Lower leg skin (tissue), 4 donors: ENCODE results near the gene STARD7. TPM values are rescaled to one million over a fixed set of nuclear protein-coding genes. Genes with fewer than 3 reads are reported as not detected.

Source experiments
- DNase-seq, 2 donors: peaks; one replicate each; pipeline ENCODE4 v3.0.0-alpha.2; 2019; ENCODE audit warnings: low spot score in 2 of 2
- H3K4me3 ChIP-seq: fragments of 200-600 bp; sonication (generic); 2 replicates; pipeline ENCODE4 v1.5.1; 2017; ENCODE audit warnings: mild to moderate bottlenecking, low read depth; ENCODE audit not compliant: poor library complexity, severe bottlenecking
- POLR2A ChIP-seq, 2 donors: fragments of 450-650 bp; IDR thresholded peaks; one replicate each; pipeline ENCODE4 v1.6.1; 2016 to 2017; ENCODE audit warnings: antibody characterized with exemption in 2 of 2, mild to moderate bottlenecking in 1 of 2, moderate library complexity in 1 of 2
- WGBS, 2 donors: methylation state at CpG; one replicate each; pipeline ENCODE4 v1.1.5; 2018; 5-methylcytosine and 5-hydroxymethylcytosine counted together
- intact Hi-C: fragments of 100-400 bp; cut with DNase I; formaldehyde crosslinking; loops from one replicate; pipeline ENCODE4 v1.15.0; 2023; ENCODE audit warnings: low total_unique reads
- total RNA-seq, 4 donors: library from RNA; depleted of rRNA; stranded (reverse); fragments of >200 nt; gene quantifications; one replicate each; pipeline ENCODE4 v1.1.0, GENCODE V29; 2016
- TF ChIP-seq, protein P1 (sequence below), 3 donors: fragments of 450-650 bp; IDR thresholded peaks; one replicate each; pipeline ENCODE4 v1.5.1; 2016; ENCODE audit warnings: antibody characterized with exemption in 3 of 3, mild to moderate bottlenecking in 3 of 3, moderate library complexity in 2 of 3

The STARD7 gene
- total RNA-seq, 4 donors from 2014 or later, result 52.5 to 101 (median 77.2) TPM

DNA sequence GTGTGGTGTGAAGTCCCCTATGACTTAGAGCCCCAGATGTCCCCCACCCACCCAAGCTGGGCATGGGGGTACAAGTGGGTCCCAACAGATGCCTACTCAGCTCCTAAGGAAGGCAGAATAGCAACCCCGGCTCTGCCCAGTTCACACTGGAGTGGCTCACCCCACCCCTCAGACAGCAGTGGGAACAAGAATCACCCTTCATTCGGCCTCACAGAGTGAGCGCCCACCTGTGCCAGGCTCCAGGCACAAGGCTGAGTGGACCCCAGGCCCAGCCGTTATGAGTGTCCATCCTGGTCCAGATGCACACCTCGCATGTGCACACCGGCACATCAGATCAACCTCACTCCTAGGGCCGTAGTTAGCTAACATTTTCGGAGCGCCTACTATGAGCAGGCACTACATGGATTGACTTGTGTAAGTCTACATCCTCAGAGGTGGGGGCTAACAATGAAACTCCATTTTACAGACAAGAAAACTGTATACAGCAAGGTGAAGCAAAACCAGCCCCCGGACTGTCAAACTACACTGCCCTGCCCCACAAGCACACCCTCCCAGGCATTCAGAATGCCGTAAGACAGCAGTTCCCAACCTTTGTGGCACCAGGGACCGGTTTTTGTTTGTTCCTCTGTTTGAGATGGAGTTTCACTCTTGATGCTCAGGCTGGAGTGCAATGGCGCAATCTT, 67.5 kb downstream of the STARD7 start:
- DNase-seq, result no peak
- no peak overlapping the region for H3K4me3 ChIP-seq
- intact Hi-C loops, result no loop called here
- 93% methylated on average over 13 of the region's 13 CpGs for WGBS, 2 donors
- no peak for TF ChIP-seq POLR2A (IDR thresholded peaks at IDR 0.05)
- TF ChIP-seq, protein P1, sequence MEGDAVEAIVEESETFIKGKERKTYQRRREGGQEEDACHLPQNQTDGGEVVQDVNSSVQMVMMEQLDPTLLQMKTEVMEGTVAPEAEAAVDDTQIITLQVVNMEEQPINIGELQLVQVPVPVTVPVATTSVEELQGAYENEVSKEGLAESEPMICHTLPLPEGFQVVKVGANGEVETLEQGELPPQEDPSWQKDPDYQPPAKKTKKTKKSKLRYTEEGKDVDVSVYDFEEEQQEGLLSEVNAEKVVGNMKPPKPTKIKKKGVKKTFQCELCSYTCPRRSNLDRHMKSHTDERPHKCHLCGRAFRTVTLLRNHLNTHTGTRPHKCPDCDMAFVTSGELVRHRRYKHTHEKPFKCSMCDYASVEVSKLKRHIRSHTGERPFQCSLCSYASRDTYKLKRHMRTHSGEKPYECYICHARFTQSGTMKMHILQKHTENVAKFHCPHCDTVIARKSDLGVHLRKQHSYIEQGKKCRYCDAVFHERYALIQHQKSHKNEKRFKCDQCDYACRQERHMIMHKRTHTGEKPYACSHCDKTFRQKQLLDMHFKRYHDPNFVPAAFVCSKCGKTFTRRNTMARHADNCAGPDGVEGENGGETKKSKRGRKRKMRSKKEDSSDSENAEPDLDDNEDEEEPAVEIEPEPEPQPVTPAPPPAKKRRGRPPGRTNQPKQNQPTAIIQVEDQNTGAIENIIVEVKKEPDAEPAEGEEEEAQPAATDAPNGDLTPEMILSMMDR (IDR thresholded peaks at IDR 0.05), result no peak

DNA sequence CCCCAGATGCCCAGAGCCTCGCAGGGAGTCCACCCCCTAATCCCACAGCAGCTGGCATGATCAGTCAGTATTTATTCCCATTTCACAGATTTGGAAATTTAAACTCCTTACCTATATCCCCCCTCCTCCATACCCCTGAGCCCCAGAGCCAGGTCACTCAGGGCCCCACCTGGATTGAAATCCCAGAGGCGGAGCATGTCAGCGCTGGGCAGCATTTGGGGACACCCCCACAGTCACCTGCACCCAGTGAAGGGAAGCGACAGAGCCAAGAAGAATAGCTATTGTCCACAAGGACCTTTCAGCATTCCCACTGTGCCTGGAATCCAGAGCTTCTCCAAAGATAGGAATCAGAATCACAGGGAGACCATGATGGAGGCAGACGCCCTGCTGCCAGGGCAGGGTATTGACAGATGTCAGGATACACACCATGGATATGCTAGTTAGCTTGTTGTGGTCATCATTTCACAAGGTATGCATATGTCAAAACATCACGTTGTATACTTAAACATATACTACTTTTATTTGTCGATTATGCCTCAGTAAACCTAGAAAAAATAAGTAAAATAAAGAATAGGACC, 69.4 kb downstream of the STARD7 start:
- no peak overlapping the region for H3K4me3 ChIP-seq
- TF ChIP-seq POLR2A (IDR thresholded peaks at IDR 0.05), result no peak
- TF ChIP-seq, protein P1 (IDR thresholded peaks at IDR 0.05), result no peak
- intact Hi-C loops, result no loop called here
- 74 to 83% methylated on average over 6 to 7 of the region's 7 CpGs for WGBS, 2 donors
- no peak for DNase-seq

DNA sequence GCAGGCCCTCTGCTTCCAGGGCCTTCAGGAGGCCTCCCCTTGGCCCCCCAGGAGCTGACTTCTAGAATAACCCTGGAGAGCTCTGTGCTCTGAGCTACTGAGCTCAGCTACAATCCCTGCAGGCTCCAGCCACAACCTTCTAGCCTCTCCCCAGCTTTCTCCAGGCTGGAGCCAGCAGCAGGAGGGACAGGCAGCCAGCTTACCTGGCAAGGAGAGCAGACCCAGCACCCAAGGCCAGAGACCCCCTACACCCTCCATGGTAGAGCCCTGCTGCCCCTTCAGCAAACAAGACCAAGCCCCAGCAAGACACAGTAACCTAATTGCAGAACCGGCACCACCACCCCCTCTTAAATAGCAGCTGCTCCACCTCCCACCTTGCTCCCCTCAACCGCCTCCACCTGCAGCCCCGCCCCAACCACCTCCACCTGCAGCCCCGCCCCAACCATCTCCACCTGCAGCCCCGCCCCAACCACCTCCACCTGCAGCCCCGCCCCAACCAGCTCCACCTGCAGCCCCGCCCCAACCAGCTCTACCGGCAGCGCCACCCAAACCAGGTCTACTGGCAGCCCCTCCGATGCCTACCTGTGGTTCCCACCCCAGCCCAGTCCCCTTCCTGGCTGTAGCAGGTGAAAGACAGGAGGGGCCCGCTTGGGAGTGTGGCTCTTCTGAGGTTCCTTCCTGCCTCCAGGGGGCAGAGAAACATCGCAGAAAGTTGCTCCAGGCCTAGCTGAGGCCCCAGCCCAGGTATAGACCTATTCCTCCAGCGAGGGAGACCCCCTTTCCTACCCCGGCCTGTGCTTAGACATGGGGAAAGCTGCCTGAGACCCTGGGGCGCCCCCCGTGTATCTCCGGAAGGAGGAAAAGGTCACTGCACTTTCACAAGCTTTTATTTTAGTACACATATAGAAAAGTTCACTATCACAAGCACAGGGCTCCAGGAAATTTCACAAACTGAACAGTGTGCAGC, 70.2 kb downstream of the STARD7 start, which contains the start of gene ASTL:
TSS of gene ASTL (minus strand) at position 324 of the 967 bp plus-strand sequence. CDS start at position 258, 66 bp downstream.
- intact Hi-C loops, result no loop called here
- TF ChIP-seq POLR2A (IDR thresholded peaks at IDR 0.05), result no peak
- TF ChIP-seq, protein P1 (IDR thresholded peaks at IDR 0.05), result no peak
- peak in 1 of 2 donors; percentile 44 for DNase-seq
- no peak within 1 kb of the TSS for H3K4me3 ChIP-seq
- WGBS, 2 donors, result 15 to 20% methylated on average over 15 to 16 of the region's 17 CpGs

DNA sequence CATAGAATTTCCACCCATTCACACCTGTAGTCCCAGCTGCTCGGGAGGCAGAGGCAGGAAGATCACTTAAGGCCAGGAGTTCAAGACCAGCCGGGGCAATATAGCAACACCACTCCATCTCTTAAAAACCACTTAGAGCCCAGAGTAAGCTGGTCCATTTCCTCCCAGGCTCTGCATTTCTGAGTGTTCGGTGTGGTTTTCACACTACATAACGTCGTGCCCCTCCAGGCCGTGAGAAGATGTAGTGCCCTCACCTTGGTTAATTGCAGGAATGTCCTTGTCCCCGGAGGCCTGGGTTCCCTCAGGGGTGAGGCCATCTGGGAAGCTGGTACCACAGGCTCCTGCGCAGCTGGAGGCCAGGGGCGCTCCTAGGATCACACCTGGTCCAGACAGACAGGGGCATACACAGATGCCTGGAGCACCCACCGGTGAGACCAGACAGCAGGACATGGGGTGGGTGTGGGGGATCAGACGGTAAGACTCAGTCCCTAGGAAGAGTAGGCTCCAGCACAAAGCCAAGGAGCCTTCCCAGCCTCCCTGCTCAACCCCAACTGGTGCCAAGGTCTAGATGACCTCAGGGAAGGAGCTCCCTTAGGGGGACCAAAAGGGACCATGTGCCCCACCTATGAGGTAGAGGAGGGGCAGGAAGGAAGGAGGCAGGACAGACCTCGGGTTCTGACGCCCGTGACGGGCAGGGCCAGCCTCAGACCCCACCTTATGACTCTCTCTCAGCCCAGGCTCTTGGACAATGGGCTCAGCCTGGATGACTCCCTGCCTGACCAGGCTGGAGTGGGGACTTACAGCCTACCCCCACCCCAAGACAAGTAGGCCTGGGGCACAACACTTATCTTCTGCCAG, 71.1 kb downstream of the STARD7 start:
- H3K4me3 ChIP-seq, result no peak overlapping the region
- intact Hi-C loops, result no loop called here
- 81 to 83% methylated on average over 15 of the region's 15 CpGs for WGBS, 2 donors
- TF ChIP-seq, protein P1 (IDR thresholded peaks at IDR 0.05), result no peak
- no peak for TF ChIP-seq POLR2A (IDR thresholded peaks at IDR 0.05)
- no peak for DNase-seq

DNA sequence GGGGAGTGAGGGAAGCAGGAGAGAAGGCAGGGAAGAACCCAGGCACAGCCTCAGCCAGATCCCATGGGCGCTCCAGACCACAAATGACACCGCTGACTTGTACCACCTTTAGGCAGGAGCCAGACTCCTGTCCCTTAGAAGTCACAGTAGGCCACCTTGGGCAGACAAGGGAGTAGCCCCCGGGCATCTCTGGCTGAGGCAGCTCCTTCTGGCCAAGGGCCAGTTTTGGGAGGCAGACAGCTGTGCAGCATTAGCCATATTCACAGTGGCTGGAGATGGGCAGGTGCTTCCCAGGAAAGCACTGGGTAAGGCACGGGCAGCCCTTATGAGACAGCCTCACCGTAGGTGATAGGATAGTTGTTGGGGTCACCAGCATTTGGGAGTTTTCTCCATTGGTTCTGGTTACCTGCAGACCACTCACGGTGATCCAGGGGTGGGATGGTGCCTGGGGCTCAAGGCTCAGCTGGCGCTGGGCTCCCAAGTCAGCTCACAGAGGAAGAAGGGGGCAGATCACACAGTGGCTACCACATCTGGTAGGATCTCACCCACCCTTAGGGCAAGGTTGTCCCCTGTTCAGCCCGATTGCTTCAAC, 72.4 kb downstream of the STARD7 start:
- no peak for DNase-seq
- intact Hi-C loops, result no loop called here
- no peak overlapping the region for H3K4me3 ChIP-seq
- 72 to 87% methylated on average over 7 of the region's 8 CpGs for WGBS, 2 donors
- TF ChIP-seq, protein P1 (IDR thresholded peaks at IDR 0.05), result no peak
- TF ChIP-seq POLR2A (IDR thresholded peaks at IDR 0.05), result no peak
